Fibroblast of the conjunctiva (primary cell): ENCODE results near the gene C1orf105.
"Not testable (repeated sequence)": the region's sequence is repeated elsewhere in the genome, so short reads cannot be mapped to it uniquely, and the experiment has no call there.

Source experiments
- DNase-seq: peaks from one replicate; pipeline ENCODE4 v3.0.0-alpha.2; 2010; ENCODE audit warnings: low read depth

C1orf105 gene, protein sequence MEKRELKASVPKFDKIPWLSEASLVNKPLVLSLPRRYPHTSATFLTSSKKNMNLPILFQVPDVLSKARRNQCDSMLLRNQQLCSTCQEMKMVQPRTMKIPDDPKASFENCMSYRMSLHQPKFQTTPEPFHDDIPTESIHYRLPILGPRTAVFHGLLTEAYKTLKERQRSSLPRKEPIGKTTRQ

GRCh38 chr1:172420385-172420784 lies at the start of gene C1orf105:
TSS of gene C1orf105 (plus strand) at chr1:172420685. CDS start at chr1:172420886, 201 bp downstream.
- DNase-seq = no peak

DNA sequence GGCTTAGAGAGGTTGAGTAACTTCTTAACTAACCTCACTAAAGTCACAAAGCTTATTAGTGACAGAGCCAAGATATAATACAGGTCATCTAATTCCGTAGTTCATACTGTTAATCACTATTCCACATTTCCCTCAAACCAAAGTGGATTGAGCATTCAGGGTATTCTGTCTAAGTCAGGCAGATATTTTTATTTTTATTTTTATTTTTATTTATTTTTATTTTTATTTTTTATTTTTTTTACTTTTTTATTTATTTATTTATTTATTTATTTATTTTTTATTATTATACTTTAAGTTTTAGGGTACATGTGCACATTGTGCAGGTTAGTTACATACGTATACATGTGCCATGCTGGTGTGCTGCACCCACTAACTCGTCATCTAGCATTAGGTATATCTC lies 48.8 kb upstream of the C1orf105 start:
- not testable (repeated sequence) for DNase-seq

DNA sequence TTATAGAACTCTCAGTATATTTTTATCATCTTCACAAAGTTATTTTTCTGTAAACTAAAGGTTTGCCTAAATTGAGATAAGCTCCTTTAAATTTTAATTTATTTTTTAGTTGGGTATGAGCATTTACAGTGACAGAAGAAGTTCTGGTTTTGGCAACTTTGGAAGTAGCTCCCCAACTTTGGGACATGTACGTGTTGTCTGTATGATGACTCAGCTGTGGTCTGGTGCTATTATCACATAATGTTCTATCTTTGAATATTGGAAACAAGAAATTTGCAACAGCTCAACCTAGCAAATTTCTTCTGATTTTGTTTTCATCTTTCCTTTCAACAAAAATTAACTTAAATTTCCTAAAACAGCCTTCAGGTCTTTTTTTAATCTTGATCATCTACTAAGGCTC lies 46.6 kb upstream of the C1orf105 start:
- no peak for DNase-seq

- no peak for DNase-seq
Measured at GRCh38 chr1:172375211-172375631, 45.3 kb upstream of the C1orf105 start.

DNA sequence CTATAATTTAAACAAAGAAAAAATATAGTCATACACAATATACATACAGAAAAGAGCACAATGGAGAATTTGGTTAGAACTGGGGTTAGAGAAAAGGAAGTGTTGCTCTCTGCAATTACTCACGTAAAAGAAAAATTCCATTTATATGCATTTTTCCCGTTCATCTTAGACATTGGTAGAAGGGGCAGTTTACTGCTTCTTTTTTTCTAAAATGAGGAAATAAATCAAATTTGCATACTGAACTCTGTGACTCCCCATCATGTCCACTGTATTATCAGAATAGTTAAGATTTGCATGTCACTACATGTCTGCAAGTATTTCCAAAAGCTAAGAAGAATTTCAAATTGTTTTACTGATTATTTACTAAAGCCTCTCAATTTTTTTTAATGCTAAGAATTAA lies 44.1 kb upstream of the C1orf105 start:
- no peak for DNase-seq

DNA sequence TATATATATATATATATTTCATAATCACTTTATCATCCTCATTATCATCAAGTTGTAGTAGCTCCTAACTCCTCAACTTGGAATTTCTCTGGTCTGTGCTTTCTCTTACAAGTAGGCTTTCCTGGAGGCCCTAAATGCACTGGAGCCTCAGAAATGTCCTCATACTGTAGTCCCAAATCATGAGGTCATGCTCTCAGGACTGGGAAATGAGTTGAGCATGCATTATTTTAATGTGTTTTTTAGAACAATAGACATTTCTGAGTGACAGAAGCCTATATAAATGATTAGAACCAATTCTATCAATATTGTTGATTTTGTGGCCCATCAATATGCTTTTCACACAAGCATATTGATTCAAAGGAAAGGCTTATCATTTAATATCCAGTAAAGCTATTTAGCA lies 42.9 kb upstream of the C1orf105 start:
- DNase-seq = no peak

DNA sequence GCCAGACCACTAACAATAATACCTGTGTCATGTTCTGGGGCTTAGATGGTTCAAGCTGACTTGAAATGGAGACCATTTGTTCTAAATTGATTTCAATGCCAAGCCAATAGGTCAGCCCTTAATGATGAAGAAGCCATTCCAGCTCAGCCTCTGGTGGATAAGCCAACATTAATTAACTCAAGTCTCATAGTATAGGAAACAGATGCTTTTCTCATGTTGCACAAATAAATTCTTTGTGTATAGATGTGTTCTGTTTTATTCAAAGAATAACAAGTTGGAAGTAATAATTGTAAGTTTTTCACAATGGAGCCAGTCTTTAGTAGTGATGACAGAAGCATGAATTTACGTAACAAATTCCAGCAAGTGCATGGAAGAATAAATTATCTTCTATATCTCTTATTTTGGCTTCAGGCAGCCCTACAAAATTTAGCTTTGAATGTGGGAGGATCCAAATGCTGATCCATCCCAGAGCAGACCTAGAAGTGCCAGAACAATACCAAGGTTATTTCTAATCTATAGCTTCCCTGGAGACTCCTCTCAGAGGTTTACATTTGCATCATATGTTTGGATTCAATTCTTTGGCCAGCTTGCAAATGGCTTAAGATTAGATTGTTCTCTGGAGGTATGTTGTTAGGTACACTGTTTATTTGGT lies 42.2 kb upstream of the C1orf105 start:
- DNase-seq = no peak

DNA sequence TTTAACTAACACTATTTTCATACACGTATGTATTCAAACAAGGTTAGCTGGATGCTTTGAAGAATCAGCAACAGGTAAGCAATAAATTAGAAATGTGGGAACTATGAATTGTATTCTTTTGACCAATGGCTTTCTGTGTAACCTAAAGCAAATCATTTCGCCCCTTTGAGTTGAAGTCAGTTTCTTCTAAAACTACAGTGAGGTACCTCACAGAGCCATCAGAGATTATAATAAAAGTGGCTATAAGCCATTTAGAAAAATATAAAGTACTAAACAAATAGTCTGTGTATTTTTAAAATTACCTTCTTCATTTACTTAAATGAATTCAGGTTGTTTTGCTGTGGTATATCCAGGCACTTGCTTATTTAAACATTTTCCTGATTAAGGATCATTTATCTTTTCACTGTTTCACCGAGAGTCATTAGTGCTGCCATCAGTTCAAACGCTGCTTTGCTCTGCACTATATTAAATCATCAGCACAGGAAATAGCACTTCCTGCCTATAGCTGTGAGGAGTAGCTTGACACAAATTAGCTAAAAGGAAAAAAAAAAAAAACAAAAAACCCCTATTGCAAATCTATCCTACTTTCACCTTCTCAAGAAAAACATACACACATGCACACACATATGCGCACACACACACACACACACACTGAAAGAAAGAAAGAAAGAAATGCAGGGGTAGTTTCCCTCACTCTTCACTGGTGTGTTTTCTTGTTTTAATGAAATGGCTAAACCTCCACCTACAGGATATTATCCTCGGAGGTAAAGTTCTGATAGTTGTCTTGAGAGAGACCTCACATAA lies 39.8 kb upstream of the C1orf105 start:
- no peak for DNase-seq

DNA sequence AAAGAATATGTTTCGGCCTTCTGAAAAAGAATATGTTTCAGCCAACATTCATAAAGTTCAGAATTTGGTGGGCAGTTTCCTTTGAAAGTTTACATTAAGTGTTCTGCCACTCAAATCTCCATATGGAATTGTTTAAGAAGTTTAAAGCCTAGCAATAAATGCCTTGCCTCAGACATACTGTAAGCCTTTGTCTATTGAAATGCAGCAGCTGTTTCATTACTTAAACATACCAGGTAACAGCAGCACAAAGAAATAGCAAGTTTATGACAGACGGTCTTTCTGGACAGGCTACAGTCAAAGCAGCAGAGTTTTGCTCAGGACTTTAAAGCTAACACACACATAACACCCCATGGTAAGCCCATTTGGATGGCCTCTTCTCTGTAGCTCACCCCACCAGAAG lies 38.5 kb upstream of the C1orf105 start:
- DNase-seq = no peak

DNA sequence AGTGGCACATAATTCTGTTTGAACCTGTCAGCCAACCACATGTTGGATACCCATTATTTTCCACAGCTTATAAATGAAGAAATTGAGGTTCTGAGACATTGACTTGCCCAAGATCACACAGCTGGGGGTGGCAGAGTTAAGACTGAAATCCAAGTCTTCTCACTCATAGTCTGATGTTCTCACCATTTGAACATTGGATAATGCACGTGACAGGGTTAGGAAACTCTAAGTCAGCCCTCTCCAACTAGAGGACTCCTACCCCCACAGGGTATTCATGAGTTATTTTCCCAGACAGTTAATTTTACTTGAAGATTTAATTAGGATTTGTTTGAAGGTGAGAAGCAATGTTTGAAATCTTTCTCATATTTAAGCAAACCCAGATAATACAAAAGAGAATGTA lies 38.1 kb upstream of the C1orf105 start:
- DNase-seq = no peak

GRCh38 chr1:172382990-172383389 lies 37.5 kb upstream of the C1orf105 start:
- no peak for DNase-seq

GRCh38 chr1:172383536-172383935 lies 36.9 kb upstream of the C1orf105 start:
- no peak for DNase-seq

DNA sequence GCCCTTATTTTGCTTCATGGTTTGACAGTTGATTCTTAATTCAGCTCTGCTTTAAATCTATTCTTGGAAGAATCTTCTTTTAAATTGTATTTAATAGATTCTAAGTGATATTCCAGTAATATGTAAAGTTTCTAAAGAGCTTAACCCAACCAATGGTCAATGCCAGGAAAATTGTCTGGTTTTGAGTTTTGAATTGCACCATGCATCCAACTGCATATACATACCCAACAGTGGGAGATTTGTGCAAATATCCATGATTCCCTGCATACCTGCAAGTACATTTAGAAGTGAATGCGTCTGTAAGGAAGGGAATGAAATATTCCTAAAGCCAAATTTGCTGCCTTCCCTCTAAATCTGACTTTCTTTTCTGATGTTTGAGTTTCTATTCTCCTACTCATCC lies 35.8 kb upstream of the C1orf105 start:
- DNase-seq = no peak

- no peak for DNase-seq
Measured at GRCh38 chr1:172386046-172386445, 34.4 kb upstream of the C1orf105 start.

DNA sequence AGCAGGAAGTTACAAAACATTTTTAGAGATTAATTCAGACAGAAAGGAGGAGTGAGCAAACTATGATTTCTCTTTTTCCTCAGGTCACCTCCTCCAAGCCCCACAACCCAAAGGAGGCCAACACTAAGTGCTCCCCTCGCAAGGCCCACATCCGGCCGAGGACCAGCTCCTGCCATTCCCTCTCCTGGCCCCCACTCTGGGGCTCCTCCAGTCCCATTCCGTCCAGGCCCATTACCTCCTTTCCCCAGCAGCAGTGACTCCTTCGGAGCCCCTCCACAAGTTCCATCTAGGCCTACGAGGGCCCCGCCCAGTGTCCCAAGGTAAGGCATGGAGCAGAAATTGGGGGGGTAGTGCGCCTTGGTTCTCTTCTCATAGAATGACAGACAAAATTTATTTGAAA lies 32.0 kb upstream of the C1orf105 start:
- DNase-seq = no peak

- DNase-seq = no peak
Measured at GRCh38 chr1:172390301-172390682, 30.2 kb upstream of the C1orf105 start.

DNA sequence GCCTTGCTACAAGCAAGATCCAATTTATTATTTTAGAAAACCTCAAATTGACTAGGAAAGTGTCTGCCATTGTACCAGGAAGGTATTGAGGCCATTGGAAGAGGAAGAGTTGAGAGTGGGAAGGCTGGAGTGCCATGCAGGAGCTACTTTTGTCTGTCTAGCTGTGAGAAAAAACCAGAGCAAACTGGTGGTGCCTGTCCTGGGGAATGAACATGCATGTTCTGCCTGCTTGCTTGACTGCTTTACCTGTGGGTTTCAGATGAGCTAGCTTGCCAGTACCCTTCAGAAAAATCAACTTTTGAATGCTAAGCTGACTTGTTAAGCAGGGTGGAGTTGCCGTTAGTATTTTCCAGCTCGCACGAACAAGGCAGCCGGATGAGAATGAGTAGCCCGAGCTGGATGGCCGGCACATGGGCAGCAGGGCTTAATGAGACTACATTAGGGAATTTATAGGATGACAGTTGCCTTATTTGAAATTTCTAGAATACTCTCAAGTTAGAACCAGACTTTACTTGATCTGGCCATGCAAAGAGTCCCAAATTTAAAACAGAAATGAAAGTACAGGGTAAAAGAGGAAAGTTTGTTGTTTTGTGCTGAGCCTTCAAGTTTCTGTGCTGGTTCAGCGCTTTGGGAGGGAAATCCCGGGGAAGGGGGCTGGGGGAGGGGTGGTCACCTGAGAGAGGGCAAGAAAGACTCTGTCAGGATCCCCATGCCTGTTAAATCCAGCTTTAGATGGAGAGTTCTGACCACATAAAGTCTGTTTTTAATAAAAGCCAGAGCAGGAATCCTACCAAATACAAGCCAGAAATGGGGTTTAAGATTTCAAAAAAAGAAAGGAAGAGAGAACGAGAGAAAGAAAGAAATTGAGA lies 29.6 kb upstream of the C1orf105 start:
- no peak for DNase-seq

DNA sequence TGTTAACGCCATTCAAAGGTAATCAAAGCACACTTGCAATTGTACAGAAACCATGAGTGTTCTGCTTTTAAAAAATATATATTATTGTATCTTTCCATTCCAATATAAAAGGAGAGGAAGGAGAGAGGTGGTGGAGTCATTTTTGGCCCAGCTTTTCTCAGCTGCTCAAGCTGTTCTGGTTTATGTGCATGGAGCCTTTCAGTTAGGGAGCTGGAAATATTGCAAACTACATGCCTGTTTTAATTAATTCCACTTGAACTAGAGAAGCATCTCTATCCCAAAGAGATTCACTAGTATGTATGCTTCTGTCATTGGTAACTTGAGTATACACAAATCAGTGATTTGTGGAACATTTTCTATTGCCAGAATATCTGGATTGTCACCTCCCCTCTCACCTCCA lies 28.5 kb upstream of the C1orf105 start:
- no peak for DNase-seq

DNA sequence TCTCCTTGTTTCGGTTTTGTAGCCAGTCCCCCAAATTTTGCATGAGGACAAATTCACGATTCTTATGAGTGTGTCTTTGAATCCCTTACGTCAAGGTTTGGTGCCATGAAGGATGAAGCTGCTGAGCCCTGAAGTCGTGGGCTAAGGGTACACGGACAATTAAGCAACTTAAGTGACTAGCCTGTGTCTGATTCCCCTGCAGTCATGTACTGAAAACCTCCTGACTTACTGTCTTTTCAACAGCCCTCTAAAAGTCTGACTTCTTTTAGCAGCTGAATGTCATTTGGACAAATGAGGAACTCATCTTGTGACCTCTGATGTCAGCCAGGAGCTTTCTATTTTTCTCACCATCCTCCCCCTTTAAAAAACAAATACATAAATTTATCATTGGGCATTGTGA lies 27.1 kb upstream of the C1orf105 start:
- no peak for DNase-seq

- no peak for DNase-seq
Measured at GRCh38 chr1:172394141-172394751, 26.2 kb upstream of the C1orf105 start.

DNA sequence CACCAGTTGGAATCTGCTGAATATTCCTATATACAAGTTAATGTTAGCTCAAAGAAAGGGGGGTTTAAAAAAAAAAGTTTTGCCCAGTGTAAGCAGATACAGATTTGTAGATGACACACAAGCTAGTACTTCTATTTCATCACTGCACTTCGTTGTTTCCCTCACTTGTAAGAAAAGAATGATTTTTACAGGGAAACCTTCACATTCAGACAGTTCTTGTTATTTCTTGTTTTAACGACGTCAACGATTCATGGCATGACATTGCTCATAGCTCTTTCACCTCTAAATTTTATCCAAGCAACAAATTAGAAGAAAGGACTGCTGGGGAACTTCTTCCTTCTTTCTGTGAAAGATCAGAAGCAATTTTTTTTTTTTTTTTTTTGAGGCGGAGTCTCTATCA lies 25.7 kb upstream of the C1orf105 start:
- no peak for DNase-seq

- DNase-seq = no peak
Measured at GRCh38 chr1:172395576-172395975, 24.9 kb upstream of the C1orf105 start.
